ENCODE data around the gene CDK12.

DNA sequence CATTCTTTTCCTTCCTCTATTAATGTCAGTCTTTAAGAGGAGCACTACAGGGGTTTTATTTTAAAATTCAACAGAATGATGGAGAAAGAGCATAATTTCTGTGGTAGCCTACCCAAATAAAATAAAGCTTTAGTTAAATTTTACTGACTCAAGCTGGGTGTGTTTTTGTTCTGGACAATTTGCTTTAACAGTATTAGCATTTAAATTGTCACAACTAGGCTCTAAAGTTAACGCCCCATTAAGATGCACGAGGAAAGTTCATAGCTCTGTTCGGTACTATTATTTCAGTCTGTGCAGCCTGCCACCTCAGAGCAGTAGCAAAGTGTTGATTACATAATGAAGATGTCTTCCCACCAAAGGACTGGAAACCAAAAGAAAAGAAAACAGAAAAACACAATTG is 52.0 kb downstream of the CDK12 start:
- TF ChIP-seq, protein P1, sequence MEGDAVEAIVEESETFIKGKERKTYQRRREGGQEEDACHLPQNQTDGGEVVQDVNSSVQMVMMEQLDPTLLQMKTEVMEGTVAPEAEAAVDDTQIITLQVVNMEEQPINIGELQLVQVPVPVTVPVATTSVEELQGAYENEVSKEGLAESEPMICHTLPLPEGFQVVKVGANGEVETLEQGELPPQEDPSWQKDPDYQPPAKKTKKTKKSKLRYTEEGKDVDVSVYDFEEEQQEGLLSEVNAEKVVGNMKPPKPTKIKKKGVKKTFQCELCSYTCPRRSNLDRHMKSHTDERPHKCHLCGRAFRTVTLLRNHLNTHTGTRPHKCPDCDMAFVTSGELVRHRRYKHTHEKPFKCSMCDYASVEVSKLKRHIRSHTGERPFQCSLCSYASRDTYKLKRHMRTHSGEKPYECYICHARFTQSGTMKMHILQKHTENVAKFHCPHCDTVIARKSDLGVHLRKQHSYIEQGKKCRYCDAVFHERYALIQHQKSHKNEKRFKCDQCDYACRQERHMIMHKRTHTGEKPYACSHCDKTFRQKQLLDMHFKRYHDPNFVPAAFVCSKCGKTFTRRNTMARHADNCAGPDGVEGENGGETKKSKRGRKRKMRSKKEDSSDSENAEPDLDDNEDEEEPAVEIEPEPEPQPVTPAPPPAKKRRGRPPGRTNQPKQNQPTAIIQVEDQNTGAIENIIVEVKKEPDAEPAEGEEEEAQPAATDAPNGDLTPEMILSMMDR (conservative IDR thresholded peaks at IDR 0.05; ENCODE audit: low read length) = no peak
- no peak for TF ChIP-seq EZH2phosphoT487 (IDR thresholded peaks at IDR 0.05; ENCODE audit: borderline replicate concordance)
